Measurements from ENCODE around the gene MYL9. TPM values are rescaled to one million over a fixed set of nuclear protein-coding genes. Genes with fewer than 3 reads are reported as not detected.

Gene MYL9
- total RNA-seq, 1 experiment from 2014 or later, result 49.3 TPM

DNA sequence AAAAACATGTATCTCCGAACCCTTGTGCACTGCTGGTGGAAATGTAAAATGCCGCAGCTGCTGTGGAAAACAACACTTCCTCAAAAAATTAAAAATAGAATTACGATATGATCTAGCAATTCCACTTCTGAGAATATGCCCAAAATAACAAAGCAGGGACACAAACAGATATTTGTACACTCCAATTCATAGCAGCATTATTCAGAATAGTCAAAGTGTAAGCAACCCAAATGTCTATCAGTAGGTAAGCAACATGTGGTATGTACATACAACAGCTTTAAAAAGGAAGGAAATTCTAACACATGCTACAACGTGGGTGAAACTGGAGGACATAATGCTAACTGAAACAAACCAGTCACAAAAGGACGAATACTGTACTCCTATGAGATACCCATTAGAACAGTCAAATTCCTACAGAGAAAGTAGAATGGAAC, 58.6 kb downstream of the MYL9 start:
- H3K27me3 ChIP-seq (ENCODE audit: insufficient read depth, low read length), result no peaks in the 10 kb centered on the region
- H3K36me3 ChIP-seq (ENCODE audit: control insufficient read depth in 1 of 2, insufficient read depth in 2 of 2, low read length in 2 of 2), result no peaks in the 10 kb centered on the region
- intact Hi-C loops (cut with micrococcal nuclease), result loop anchor here (10.0 kb wide), 1 partner anchor 125 kb away; no protein-coding TSS in a partner anchor
- BruUV-seq (replicated peaks), result no TSS peak
- H3K9me2 ChIP-seq (ENCODE audit: insufficient read depth), result no peaks in the 10 kb centered on the region
- no peaks in the 10 kb centered on the region for H3K79me2 ChIP-seq (ENCODE audit: insufficient read depth, low read length)
- CTCF ChIA-PET, result no interaction called here
- no peak overlapping the region for H2AFZ ChIP-seq (ENCODE audit: low read depth, low read length, poor library complexity, severe bottlenecking)
- no peak for DNase-seq (ENCODE audit: low read depth, low spot score)
- TF ChIP-seq SRF (IDR thresholded peaks at IDR 0.05; ENCODE audit: low read depth) (no peak), YY1 (IDR thresholded peaks at IDR 0.05; ENCODE audit: extremely low read depth, insufficient replicate concordance, low read depth, low read length) (no peak), POLR2A (IDR thresholded peaks at IDR 0.05; ENCODE audit: borderline replicate concordance, extremely low read depth, insufficient read depth, insufficient read length) (no peak), CEBPB (IDR thresholded peaks at IDR 0.05; ENCODE audit: low read depth) (no peak), EZH2 (IDR thresholded peaks at IDR 0.05) (no peak), ZFX (IDR thresholded peaks at IDR 0.05) (no peak), EZH2phosphoT487 (IDR thresholded peaks at IDR 0.05; ENCODE audit: borderline replicate concordance) (no peak), ELF1 (IDR thresholded peaks at IDR 0.05; ENCODE audit: borderline replicate concordance, low read depth) (no peak), RAD21 (IDR thresholded peaks at IDR 0.05; ENCODE audit: low read depth) (no peak), FOSL1 (IDR thresholded peaks at IDR 0.05; ENCODE audit: low read depth) (no peak), ZNF274 (IDR thresholded peaks at IDR 0.05; ENCODE audit: low read depth, low read length) (no peak), TCF7L2 (IDR thresholded peaks at IDR 0.05; ENCODE audit: borderline replicate concordance, extremely low read depth, insufficient read depth, insufficient read length) (no peak), JUND (IDR thresholded peaks at IDR 0.05) (no peak)
- TF ChIP-seq, protein P1, sequence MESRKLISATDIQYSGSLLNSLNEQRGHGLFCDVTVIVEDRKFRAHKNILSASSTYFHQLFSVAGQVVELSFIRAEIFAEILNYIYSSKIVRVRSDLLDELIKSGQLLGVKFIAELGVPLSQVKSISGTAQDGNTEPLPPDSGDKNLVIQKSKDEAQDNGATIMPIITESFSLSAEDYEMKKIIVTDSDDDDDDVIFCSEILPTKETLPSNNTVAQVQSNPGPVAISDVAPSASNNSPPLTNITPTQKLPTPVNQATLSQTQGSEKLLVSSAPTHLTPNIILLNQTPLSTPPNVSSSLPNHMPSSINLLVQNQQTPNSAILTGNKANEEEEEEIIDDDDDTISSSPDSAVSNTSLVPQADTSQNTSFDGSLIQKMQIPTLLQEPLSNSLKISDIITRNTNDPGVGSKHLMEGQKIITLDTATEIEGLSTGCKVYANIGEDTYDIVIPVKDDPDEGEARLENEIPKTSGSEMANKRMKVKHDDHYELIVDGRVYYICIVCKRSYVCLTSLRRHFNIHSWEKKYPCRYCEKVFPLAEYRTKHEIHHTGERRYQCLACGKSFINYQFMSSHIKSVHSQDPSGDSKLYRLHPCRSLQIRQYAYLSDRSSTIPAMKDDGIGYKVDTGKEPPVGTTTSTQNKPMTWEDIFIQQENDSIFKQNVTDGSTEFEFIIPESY (IDR thresholded peaks at IDR 0.05; ENCODE audit: extremely low read depth, insufficient replicate concordance, low read length), result no peak
- TF ChIP-seq, protein P2, sequence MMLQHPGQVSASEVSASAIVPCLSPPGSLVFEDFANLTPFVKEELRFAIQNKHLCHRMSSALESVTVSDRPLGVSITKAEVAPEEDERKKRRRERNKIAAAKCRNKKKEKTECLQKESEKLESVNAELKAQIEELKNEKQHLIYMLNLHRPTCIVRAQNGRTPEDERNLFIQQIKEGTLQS (IDR thresholded peaks at IDR 0.05), result no peak
- TF ChIP-seq, protein P3, sequence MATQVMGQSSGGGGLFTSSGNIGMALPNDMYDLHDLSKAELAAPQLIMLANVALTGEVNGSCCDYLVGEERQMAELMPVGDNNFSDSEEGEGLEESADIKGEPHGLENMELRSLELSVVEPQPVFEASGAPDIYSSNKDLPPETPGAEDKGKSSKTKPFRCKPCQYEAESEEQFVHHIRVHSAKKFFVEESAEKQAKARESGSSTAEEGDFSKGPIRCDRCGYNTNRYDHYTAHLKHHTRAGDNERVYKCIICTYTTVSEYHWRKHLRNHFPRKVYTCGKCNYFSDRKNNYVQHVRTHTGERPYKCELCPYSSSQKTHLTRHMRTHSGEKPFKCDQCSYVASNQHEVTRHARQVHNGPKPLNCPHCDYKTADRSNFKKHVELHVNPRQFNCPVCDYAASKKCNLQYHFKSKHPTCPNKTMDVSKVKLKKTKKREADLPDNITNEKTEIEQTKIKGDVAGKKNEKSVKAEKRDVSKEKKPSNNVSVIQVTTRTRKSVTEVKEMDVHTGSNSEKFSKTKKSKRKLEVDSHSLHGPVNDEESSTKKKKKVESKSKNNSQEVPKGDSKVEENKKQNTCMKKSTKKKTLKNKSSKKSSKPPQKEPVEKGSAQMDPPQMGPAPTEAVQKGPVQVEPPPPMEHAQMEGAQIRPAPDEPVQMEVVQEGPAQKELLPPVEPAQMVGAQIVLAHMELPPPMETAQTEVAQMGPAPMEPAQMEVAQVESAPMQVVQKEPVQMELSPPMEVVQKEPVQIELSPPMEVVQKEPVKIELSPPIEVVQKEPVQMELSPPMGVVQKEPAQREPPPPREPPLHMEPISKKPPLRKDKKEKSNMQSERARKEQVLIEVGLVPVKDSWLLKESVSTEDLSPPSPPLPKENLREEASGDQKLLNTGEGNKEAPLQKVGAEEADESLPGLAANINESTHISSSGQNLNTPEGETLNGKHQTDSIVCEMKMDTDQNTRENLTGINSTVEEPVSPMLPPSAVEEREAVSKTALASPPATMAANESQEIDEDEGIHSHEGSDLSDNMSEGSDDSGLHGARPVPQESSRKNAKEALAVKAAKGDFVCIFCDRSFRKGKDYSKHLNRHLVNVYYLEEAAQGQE (IDR thresholded peaks at IDR 0.05; ENCODE audit: low read depth), result no peak
- TF ChIP-seq, protein P4, sequence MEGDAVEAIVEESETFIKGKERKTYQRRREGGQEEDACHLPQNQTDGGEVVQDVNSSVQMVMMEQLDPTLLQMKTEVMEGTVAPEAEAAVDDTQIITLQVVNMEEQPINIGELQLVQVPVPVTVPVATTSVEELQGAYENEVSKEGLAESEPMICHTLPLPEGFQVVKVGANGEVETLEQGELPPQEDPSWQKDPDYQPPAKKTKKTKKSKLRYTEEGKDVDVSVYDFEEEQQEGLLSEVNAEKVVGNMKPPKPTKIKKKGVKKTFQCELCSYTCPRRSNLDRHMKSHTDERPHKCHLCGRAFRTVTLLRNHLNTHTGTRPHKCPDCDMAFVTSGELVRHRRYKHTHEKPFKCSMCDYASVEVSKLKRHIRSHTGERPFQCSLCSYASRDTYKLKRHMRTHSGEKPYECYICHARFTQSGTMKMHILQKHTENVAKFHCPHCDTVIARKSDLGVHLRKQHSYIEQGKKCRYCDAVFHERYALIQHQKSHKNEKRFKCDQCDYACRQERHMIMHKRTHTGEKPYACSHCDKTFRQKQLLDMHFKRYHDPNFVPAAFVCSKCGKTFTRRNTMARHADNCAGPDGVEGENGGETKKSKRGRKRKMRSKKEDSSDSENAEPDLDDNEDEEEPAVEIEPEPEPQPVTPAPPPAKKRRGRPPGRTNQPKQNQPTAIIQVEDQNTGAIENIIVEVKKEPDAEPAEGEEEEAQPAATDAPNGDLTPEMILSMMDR (IDR thresholded peaks at IDR 0.05 in 2 of 3, conservative IDR thresholded peaks at IDR 0.05 in 1 of 3; ENCODE audit: borderline replicate concordance in 1 of 3, insufficient read depth in 1 of 3, low read depth in 2 of 3, low read length in 2 of 3), result no peak
- RAD21 ChIA-PET (ENCODE audit: low non-redundant PET in 1 of 2, low total read pairs in 2 of 2, uncharacterized antibody in 2 of 2, unreplicated experiment in 2 of 2), result no interaction called here
- ATAC-seq, result no peak
- no peaks in the 10 kb centered on the region for H3K9me3 ChIP-seq (ENCODE audit: control insufficient read depth in 1 of 2, insufficient read depth in 1 of 2, low read depth in 1 of 2, low read length in 2 of 2)
- H3K4me3 ChIP-seq (replicated peaks in 1 of 2; ENCODE audit: low read depth in 1 of 2, low read length in 2 of 2), result no peak overlapping the region
- no peak overlapping the region for H3K9ac ChIP-seq (ENCODE audit: low read length)
- no peak overlapping the region for H3K4me2 ChIP-seq (ENCODE audit: low read length)
- H4K20me1 ChIP-seq (ENCODE audit: insufficient read depth), result no peaks in the 10 kb centered on the region
- no peak overlapping the region for H3K27ac ChIP-seq (ENCODE audit: low read depth, low read length)
- POLR2A ChIA-PET, result no interaction called here
- peaks cover 4 to 8% of the 10 kb centered on the region in 2 experiments; a peak in 2 of 4 replicates for H3K4me1 ChIP-seq (ENCODE audit: control insufficient read depth in 1 of 2, insufficient read depth in 2 of 2, low read length in 2 of 2)

All from HCT116 (cell line).